Stimulated activated CD4-positive, alpha-beta T cell treated with anti-CD3 and anti-CD28 coated beads, Interleukin-4, amount 100 ng/mL, for 4 hours (primary cell): ENCODE measurements around the gene INPP5D.

Source experiments
- DNase-seq, 2 experiments: peaks; one replicate each; pipeline ENCODE4 v3.0.0-alpha.2; 2020

The INPP5D gene

DNA sequence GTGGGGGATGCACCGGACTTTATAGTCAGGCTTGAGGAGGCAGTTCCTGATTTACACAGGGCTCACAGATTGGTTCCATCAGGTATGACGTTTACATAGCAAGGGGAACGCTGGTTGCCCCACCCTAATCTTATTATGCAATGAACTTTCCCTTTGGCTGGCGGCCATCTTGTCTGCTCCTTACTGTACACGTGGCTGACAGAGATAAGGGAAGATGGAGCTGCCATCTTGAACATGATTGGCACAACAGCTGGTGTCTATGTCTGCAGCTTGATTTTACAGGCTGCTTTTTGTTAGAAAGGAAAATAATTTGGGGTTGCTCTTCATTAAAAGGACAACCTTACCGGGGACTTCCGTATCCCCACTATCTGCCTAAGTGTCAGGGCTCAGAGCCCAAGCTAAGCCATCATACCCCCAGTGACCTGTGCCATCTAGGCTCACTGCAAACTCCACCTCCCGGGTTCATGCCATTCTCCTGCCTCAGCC, 157.8 kb downstream of the INPP5D start:
- no peak for DNase-seq

DNA sequence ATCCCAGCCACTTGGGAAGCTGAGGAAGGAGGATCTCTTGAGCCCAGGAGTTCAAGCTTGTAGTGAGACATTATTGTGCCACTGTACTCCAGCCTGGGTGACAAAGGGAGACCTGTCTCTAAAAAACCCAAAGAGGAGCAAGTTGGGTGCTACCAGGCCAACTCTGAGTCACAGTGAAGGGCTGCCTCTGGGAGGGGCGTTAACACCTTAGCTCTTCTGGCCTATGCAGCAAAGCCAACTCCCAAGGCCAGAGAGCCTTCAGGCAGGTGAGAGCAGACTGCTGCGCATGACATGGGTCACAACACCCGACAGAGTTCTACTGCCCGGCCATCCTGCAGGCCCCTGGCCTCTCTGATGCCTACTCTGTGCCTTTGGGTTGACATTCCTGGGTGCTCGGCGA, 158.7 kb downstream of the INPP5D start:
- no peak for DNase-seq

DNA sequence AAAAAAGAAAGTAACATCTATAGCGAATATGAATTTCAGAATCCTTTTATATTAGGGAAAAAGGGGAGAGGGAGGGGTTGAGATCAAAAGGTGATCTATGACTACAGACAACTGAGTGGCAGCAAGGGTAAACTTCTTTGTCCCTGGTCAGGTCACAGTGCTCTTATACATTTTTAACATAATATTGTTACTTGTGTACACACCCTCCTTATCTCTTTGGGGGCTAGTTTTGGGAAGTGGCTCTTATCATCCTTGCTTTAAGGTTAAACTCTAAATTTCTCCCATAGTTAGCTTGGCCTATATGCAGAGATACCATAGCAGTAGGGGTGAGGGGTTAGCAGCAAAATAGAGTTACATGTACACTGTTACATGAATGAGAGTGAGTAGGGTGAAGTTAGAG, 159.7 kb downstream of the INPP5D start:
- DNase-seq: no peak

DNA sequence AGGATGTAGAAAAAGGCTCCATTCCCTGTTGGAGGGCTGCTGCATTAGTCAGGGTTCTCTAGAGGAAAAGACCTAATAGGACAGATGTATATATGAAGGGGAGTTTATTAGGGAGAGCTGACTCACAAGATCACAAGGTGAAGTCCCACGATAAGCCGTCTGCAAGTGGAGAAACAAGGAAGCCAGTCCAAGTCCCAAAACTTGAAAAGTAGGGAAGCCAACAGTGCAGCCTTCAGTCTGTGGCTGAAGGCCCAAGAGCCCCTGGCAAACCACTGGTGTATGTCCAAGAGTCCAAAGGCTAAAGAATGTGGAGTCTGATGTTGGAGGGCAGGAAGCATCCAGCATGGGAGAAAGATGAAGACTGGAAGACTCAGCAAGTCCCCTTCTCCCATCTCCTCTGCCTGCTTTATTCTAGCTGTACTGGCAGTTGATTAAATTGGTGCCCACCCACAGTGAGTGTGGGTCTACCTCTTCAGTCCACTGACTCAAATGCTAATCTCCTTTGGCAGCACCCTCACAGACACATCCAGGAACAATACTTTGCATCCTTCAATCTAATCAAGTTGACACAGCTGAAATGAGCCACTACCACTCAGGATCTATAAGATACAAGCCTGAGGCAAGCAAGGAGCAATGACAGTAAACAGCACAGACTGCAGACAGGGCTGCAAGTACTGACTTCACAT, 161.4 kb downstream of the INPP5D start:
- no peak for DNase-seq

DNA sequence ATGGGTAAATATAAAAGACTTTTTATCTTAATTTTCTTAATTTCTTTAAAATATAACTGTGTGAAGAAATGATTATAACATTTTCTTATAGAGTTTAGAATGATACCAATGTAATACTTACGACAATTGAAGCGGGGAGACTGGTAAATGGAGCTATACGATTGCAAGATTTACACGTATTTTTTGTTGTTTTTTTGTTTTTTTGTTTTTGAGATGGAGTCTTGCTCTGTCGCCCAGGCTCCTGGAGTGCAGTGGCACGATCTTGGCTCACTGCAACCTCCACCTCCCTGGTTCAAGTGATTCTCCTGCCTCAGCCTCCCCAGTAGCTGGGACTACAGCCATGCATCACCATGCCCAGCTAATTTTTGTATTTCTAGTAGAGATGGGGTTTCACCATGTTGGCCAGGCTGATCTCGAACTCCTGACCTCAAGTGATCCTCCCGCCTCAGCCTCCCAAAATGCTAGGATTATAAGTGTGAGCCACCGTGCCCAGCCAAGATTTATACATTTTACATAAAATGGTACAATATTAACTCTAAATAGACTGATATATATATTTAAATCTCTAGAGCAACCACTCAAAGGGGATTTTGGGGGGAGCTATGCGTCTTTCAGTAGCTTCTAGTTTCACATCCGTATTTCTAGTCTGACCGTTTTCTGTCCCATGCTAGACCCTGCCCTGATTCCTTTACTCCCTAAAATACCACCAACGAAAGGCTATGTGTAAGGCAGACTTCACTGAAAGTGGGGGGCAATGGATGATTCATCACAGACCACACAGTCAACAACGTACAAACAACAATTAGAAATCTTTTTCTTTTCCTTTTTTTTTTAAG, 163.1 kb downstream of the INPP5D start:
- no peak for DNase-seq

DNA sequence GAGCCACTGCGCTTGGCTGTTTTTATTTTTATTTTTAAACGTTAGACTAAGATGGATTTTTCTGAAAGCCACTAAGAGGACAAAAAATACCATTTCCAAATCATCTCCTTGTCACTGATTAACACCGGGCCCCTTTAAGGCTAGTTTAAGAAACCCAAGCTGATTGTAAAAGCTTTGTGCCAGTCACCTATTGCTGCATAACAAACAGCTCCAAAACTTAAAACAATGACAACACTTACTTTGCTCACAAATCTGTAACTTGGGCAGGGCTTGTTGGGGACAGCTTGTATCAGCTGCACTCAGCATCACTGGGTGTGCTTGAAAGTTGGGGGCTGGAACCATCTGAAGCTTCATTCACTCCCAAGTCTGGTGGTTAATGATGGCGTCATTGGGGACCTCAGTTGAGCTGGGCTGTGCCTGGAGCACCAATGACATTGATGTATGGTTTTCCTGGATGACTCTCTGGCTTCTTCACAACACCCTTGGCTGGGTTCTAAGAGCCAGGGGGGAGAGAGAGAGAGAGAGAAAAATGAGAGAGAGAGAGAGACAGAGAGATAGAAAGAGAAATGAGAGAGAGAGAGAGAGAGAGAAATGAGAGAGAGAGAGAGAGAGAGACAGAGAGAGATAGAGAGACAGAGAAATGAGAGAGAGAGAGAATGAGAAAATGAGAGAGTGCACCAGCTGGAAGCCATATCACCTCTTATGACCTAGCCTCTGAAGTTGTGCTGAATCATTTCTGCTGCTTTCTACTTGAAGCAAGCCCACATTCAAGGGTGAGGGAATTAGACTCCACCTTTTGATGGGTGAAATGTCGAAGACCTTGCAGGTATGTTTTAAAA, 165.3 kb downstream of the INPP5D start:
- DNase-seq: no peak

DNA sequence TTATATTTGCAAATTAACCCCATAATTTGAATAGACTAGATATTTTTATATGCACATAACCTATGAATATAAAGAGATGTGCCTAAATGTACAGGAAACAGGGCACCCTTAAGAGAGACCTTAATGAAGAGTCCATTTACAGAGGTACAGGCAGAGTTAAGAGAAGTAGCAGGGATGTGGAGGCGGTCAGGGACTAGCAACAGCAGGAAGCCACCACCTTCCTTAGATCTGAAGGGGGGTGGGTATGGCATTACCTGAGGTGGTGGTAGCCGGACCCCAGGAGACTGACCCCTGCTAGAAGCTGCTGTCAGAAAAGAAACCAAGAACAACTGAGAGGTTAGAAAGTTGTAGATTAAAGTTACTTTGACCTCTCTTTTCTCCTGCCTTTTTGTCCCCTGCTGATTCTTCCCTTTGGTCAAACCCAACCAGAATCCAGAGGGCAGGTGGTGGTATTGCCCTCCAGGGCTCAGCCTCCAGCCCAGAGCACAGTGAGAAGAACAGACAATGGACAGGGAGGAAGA, 166.4 kb downstream of the INPP5D start:
- no peak for DNase-seq

DNA sequence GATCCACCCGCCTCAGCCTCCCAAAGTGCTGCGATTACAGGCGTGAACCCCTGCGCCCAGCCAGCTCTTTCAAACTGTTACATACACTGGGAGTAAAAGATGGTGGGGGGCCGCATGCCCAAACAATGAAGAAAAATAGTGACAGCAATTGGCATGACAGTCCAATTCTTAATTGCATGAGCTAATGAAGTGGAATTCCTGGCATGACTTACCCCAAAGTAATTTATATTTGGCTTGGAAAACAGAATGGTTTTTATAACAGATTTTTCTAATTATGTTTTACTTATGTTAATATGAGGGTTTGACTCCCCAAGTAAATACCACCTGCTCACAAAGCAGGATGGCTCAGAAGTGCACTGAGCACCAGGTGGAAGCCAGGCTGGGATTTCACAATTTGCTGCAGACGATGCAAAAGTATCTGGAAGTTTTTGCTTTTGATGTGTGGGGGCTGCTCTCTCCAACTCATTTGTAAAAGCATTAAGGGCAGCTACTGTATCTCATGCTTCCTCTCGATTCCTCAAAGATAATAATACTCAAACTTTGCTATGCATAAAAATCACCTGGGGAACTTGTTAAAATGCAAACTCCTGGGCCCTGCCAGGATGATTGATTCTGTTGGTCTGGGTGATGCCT, 167.3 kb downstream of the INPP5D start:
- DNase-seq: no peak

DNA sequence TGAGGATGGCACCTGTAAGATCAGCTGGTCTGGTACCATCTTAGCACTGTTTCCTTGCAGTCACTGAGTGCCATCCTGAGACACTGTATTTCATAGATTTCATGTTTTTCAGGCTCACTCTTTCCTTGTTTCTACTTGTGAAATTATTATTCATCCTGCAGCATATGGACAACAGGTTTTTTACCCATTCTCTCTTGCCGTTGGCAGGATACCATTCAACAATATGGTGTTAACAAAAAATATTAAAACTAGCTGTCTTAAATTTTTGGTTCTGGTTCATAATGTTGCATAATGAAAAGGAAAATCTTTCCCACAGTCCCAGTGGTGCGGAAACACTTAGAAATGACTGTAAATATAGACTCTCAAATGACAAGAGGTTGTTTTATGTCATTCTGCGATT, 168.2 kb downstream of the INPP5D start:
- DNase-seq: no peak

DNA sequence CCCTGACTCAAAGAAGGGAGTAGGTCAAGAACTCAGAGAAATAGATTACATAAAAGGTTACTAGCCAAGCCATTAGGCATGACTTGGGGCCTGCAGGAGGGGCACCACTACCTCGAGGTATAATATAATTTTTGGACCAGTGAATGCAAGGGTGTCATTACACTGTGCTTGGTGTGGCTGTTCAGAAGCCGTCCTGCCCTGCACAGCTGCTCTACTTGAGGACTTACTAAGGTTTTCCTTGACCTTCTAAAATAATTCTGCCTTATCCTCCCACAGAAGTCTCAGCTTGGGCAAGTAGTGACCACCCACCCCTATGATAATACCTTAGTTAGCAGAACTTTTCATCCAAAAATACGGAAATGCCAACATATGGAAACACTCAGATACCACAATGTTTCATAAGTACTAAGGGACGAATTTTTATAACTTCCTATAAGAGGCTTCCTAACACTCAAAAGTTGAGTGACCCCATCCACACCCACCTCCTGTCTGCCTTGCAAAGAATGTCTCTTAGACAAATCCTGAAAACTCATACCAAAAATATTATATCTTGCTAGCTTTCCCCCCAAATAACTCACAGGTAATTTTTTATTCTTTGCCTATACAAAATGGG, 173.6 kb downstream of the INPP5D start:
- DNase-seq: no peak

DNA sequence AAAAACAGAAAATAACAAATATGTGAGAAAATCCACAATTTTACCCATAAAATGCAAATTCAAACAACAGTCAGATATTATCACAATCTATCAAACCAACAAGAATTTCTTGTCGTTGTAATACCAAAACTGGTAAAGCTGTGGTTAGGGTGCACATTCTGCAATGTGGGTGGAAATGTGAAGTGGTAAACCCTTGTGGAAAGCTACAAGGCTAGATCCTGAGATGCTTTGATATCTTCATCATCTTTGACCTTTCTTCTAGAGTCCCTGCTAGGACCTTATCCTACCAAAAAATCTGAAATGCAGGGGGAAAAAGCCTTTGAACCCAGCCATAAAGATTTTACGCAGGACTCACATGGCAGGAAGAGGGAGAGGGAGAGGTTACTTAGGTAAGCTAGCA, 174.1 kb downstream of the INPP5D start:
- DNase-seq: no peak

DNA sequence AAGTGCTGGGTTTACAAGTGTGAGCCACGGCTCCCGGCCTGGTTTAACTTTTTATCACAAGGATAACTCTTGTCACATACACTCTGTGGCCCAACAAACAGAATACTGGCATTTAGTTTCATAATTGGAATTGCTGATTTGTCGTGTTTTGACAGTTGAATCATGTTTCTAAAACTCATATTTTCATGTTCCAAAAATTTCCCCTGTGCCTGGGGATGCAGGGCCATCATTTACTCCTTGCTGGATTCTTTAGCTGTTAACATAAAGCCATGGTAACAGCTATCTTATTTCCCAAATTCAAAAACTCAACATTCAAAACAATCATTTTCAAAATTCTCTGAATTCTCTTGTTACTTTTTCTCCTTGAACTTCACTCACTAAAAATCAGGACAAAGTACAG, 174.9 kb downstream of the INPP5D start:
- no peak for DNase-seq

DNA sequence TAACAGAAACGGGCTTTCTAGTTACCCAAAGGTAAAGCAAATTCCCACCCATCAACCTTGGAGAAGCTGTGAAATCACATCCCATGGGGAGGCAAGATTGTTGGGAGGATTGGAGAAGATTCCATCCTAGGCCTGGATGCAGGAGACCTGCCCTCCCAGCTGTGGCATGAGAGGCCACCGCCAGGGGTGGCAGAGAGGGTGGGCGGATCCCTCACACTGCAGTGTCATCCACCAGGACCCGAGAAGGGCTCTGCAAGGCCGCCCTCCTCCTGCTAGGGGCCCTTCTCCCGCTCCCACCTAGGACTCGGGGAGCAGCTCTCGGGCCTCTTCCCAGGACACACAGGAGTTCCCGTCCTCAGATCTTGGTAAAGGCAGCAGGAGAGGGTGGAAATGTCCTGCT, 175.8 kb downstream of the INPP5D start:
- DNase-seq: no peak

DNA sequence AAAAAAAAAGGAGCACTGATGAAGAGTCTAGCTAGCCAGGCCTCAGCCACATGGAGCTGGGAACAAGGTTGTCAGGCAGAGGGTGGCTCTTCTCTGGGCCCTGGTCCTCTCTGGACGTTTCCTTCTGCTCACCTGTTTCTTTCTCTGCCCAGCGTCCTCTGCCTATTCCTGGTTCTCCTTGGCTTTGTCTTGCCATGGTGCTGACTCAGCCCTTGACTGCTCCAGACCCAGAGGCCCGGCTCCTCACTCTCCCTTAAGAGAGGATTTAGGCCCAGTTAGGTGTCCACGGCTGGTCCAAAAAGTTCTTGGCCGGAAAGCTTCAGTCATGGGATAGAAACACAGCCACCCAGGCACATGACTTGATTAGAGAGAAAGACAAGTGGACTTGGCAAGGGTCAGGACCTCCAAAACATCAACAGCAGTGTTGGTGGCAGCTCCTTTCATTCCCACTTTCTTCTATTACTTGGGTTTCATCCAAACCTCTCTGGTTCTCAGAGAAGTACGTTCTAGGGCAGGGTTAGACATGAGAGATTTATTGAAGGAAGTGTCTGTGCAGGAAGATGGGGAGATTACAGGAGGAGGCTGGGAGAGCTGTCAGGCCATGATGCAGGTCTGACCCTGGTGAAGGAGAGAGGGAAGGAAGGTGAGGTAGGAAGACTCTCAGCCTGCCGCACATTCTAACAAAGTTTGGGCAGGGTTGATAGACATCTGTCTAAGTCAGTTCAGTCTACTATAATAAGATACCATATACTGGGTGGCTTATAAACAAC, 176.9 kb downstream of the INPP5D start:
- no peak for DNase-seq

DNA sequence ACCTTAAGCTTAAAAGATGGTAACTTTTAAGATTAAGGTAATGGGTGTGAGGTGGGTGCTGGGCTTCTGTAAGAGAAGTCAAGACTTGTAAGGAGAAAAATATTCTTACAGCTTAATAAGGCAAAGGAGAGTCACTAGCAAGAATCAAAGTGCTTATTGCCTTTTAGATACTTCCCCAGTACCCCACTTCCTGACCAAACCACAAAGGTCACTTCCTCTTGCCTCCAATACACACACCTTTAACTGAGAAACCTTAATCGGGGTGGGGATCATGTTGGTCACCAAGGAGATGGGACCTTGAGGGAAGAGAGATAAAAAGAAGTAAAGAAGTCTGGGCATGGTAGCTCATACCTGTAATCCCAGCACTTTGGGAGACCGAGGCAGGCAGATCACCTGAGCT, 180.8 kb downstream of the INPP5D start:
- DNase-seq: peak in 1 of 2 experiments; percentile 9

DNA sequence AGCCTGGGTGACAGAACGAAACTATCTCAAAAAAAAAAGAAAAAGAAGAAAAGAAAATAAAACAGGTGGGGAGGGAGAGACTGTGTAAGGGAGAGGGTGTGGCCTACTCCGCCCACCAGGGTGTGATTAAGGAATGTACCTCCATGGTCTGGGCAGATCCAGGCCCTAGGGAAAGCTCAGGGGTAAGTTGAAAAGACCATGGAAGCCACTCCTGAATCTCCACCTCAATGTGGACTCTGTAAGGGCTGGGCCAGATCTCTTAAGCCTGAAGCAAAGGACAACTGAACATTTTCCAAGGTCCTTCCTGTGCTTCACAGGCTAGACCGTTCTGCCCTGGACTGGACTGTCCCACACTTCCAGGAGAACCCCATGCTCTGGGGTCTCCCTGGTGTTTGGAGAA, 181.7 kb downstream of the INPP5D start:
- DNase-seq: no peak

DNA sequence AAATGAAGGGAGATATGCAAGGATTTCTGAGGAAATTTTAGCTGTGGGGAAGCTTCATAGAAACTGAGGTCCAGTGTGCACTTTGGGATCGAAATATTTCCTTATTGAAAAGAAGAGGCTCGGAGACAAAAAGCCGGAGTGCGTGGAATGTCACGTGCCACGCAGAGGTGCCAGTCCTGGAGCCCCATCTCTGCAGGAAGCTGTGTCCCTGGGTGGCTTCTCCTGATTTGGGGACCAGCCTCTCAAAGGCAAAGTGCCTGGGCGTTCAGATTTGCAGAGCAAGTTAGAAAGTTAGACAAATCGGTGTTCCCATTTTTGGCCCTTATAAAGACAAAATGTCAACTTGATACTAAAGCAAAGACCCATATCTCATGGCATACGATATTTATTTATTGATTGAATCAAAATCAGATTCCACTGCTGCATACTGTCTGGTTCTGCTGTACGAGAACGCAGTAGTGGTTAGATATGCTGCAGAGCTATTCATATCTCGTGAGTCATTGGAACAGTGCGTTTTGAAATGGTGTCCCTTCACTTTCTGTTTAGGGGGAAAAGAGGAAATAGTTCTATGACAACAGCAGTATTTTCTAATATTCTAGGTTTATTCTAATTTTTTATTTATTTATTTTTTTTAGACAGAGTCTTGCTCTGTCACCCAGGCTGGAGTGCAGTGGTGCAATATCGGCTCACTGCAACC, 182.2 kb downstream of the INPP5D start:
- DNase-seq: no peak

DNA sequence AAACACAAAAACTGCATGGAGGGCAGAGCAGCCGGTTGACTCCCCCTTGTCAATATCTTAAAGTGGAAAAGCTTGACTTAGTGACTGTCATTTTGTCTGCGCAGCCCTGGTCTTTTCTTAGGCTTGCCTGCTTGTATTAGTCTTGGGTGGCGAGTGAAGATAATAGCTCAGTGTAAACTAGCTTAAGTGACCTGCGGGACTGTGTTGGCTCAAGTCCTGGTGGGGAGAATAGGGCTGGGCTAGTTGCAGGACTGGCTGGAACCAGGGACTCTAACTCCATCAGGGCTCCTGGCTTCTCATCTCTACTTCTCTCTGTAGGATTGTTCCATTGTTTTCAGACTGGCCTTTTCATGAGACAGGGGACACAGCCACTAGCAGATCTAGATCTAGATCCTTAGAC, 183.2 kb downstream of the INPP5D start:
- no peak for DNase-seq

DNA sequence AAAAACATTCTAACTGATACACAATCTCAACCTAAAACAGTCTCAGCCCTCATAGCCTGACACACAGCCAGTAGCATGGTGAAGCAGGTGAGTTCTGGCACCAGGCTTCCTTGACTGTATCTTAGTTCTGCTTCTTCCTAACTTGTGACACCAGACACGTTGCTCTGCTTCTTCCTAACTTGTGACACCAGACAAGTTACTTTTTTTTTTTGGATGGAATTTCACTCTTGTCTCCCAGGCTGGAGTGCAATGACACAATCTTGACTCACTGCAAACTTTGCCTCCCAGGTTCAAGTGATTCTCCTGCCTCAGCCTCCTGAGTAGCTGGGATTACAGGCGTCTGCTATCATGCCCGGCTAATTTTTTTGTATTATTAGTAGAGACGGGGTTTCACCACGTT, 184.7 kb downstream of the INPP5D start:
- DNase-seq: no peak

DNA sequence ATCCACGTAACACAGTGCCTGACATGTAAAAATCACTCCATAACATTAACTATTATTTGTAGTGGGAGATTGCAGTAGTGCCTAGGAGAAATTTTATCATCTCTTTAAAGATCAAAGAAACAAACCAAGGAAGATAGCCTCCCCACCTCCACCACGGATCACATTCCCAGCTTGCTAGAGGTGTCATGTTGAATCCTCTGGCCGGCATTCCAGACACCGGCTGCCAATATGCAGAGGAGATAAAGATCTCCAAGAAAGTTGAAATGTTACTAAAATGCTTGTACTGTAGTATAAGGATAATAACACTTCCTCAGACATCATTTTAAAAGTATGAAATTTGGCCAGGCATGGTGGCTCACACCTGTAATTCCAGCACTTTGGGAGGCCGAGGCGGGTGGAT, 185.3 kb downstream of the INPP5D start:
- no peak for DNase-seq

DNA sequence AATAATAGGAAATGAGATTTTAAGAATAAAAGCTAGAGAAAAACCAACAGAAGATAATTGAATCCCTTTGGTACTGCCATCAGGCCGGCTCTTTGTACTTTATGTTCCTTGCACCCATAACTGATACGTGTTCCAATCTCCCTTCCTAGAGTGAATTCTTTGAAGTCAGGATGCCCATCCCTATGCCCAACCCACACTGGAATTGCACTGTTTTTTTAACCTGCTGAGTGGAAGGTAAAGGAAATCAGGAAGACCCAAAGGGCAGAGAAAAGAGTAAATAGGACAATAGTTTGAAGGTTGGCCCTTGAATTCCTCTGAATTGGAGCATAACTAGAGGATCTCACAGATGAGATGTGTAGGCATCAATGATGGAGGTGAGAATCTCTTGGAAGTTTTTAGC, 187.0 kb downstream of the INPP5D start:
- DNase-seq: no peak
